Central memory CD8-positive, alpha-beta T cell (primary cell): ENCODE results near the gene KREMEN2.
A peak's percentile ranks its signal among the peaks of the same experiment; 100 is the strongest.
"Not testable (repeated sequence)": the region's sequence is repeated elsewhere in the genome, so short reads cannot be mapped to it uniquely, and the experiment has no call there.

Experiments
- ATAC-seq: fragments of 150-1000 bp; cut with Tn5 transposase; replicated peaks from 2 replicates; pipeline ENCODE4 v1.10.0; 2022; ENCODE audit warnings: mild to moderate bottlenecking, moderate FRiP score, moderate number of reproducible peaks; ENCODE audit not compliant: poor library complexity, severe bottlenecking; ENCODE audit errors: extremely low read depth
- DNase-seq, 2 donors: peaks; one replicate each; pipeline ENCODE4 v3.0.0; 2021; ENCODE audit warnings: low spot score in 2 of 2
- H3K27ac Mint-ChIP-seq: one replicate; pipeline ENCODE4 v1.8.0; 2022; ENCODE audit warnings: low read depth, mild to moderate bottlenecking, moderate library complexity, mixed read lengths
- H3K27me3 Mint-ChIP-seq: one replicate; pipeline ENCODE4 v1.8.0; 2022; ENCODE audit warnings: mixed read lengths
- H3K36me3 Mint-ChIP-seq: one replicate; pipeline ENCODE4 v1.8.0; 2022; ENCODE audit warnings: mild to moderate bottlenecking, moderate library complexity, mixed read lengths; ENCODE audit not compliant: insufficient read depth
- H3K4me1 Mint-ChIP-seq: one replicate; pipeline ENCODE4 v1.8.0; 2022; ENCODE audit warnings: mixed read lengths
- H3K4me3 Mint-ChIP-seq: one replicate; pipeline ENCODE4 v1.8.0; 2022; ENCODE audit warnings: mild to moderate bottlenecking, moderate library complexity, mixed read lengths
- H3K9me3 Mint-ChIP-seq: one replicate; pipeline ENCODE4 v1.8.0; 2022; ENCODE audit warnings: mixed read lengths

KREMEN2 gene

GRCh38 chr16:2963723-2964474 lies at the start of gene KREMEN2:
Gene KREMEN2 (plus strand): TSS chr16:2964275. CDS start chr16:2964521, 246 bp downstream.
- H3K27me3 Mint-ChIP-seq: peaks cover 51% of the 10 kb centered on the region
- H3K4me1 Mint-ChIP-seq: peaks cover 27% of the 10 kb centered on the region
- H3K4me3 Mint-ChIP-seq: peak within 1 kb of the TSS; percentile 77
- H3K36me3 Mint-ChIP-seq: peaks cover 6% of the 10 kb centered on the region
- ATAC-seq (no peak), DNase-seq (no peak)
- H3K27ac Mint-ChIP-seq: no peak within 1 kb of the TSS
- no peaks in the 10 kb centered on the region for H3K9me3 Mint-ChIP-seq

DNA sequence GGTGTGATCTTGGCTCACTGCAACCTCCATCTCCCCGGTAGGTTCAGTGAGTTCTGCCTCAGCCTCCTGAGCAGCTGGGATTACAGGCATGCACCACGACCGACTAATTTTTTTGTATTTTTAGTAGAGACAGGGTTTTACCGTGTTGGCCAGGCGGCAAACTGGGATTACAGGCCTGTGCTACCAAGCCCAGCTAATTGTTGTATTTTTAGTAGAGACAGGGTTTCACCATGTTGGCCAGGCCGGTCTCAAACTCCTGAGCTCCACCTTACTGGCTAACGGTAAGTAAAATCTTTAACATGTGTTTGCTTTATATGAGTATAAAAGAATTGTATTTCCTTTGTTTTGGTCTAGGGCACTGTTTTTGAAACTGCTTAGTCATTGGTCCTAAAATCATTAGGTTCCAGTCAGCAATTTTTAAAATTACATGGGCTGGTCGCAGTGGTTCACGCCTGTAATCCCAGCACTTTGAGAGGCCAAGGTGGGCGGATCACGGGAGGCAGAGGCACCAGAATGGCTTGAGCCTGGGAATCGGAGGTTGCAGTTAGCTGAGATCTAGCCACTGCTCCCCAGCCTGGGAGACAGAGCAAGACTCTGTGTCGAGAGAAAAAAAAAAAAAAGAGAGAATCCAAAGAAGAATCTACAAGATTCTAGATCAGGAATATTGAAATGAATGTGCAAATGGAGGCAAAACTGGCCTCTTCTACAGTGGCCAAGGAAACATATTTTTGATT lies 48.7 kb upstream of the KREMEN2 start:
- Mint-ChIP-seq H3K27ac (no peak overlapping the region), H3K4me3 (no peak overlapping the region), H3K4me1 (peaks cover 26% of the 10 kb centered on the region), H3K9me3 (no peaks in the 10 kb centered on the region), H3K27me3 (no peaks in the 10 kb centered on the region), H3K36me3 (peaks cover 35% of the 10 kb centered on the region)
- no peak for ATAC-seq
- DNase-seq: no peak

DNA sequence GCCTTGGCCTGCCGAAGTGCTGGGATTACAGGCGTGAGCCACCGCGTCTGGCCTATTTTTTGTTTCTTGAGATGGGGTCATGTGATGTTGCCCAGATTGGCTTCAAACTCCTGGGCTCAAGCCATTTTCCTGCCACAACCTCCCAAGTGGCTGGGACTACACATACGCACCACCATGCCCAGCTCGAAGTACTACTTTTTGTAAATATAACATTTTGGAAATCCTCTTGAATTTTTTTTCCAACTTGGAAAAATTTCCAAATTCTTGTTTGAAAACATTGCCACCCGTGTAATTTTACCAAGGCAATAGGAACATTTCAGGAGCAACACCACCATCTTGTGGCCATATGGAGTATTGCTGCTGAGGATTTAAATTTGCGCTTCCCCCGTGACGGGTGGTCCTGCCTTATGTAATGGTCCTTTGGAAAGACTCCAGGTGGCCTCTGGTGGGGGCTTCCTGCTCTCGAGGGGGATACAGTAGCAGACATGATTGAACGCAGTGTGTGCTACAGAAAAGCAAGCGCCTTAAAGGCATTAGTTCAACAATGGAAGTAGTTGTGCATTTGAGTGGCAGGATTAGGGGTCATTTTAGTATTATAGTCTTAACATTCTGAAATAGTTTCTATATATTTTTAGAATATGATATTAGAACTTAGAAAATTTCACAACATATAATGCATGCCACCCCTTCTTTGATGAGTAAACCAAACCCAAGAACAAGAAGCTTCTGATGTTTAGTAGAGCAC lies 44.4 kb upstream of the KREMEN2 start:
- ATAC-seq (no peak), DNase-seq (peak; percentile 49 to 50)
- no peaks in the 10 kb centered on the region for H3K9me3 Mint-ChIP-seq
- H3K36me3 Mint-ChIP-seq: peaks cover 28% of the 10 kb centered on the region
- H3K27ac Mint-ChIP-seq: peak overlapping the region; percentile 49
- H3K27me3 Mint-ChIP-seq: no peaks in the 10 kb centered on the region
- no peak overlapping the region for H3K4me3 Mint-ChIP-seq
- H3K4me1 Mint-ChIP-seq: peaks cover 12% of the 10 kb centered on the region

- Mint-ChIP-seq H3K4me1 (peaks cover 21% of the 10 kb centered on the region), H3K9me3 (no peaks in the 10 kb centered on the region), H3K27ac (no peak overlapping the region), H3K4me3 (no peak overlapping the region), H3K36me3 (peaks cover 16% of the 10 kb centered on the region), H3K27me3 (no peaks in the 10 kb centered on the region)
- DNase-seq (no peak), ATAC-seq (no peak)
Measured at GRCh38 chr16:2923481-2923880, 40.6 kb upstream of the KREMEN2 start.

GRCh38 chr16:2924901-2925755 lies 38.9 kb upstream of the KREMEN2 start:
- H3K27me3 Mint-ChIP-seq: no peaks in the 10 kb centered on the region
- no peaks in the 10 kb centered on the region for H3K9me3 Mint-ChIP-seq
- ATAC-seq (no peak), DNase-seq (no peak)
- H3K27ac Mint-ChIP-seq: no peak overlapping the region
- peaks cover 6% of the 10 kb centered on the region for H3K36me3 Mint-ChIP-seq
- peaks cover 15% of the 10 kb centered on the region for H3K4me1 Mint-ChIP-seq
- H3K4me3 Mint-ChIP-seq: no peak overlapping the region

DNA sequence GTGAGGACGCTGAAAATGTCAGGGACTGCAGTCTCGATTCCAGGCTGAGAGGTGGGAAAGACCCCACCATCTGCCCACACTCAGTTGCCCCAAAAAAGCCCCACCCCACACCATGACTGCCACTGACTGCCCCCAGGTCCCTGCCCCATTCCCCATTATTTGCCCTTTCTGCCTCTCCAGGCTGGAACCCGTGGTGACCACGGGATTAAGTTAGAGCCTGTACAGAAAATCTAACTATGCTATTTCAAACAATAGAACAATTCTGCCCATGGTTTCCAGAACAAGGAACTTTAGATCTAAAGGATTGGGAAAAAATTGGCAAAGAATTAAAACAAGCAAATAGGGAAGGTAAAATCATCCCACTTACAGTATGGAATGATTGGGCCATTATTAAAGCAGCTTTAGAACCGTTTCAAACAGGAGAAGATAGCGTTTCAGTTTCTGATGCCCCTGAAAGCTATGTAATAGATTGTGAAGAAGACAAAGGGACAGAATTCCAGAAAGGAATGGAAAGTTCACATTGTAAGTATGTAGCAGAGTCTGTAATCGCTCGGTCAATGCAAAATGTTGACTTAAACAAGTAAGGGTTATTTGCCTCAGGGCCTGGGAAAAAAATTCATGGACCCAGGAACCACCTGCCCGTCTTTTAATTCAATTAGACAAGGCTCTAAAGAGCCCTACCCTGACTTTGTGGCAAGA lies 38.0 kb upstream of the KREMEN2 start:
- H3K4me1 Mint-ChIP-seq: peaks cover 15% of the 10 kb centered on the region
- H3K27me3 Mint-ChIP-seq: no peaks in the 10 kb centered on the region
- no peak for DNase-seq
- no peak overlapping the region for H3K27ac Mint-ChIP-seq
- H3K4me3 Mint-ChIP-seq: no peak overlapping the region
- no peaks in the 10 kb centered on the region for H3K9me3 Mint-ChIP-seq
- ATAC-seq: no peak
- H3K36me3 Mint-ChIP-seq: peaks cover 8% of the 10 kb centered on the region

DNA sequence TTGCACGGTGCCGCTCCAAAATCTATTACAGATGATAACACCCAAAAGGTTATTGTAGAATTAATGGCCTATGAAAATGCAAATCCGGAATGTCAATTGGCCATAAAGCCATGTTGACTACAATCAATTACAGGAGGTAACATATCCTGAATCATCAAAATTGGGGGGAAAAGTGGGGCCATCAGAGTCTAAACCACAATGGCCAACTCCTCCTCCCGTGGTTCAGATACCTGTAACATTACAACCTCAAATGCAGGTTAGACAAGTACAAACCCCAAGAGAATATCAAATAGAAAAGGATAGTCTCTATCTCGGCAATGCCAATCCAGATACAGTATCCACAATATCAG lies 37.5 kb upstream of the KREMEN2 start:
- ATAC-seq: no peak
- H3K27ac Mint-ChIP-seq: peak overlapping the region; percentile 0
- H3K4me3 Mint-ChIP-seq: no peak overlapping the region
- peaks cover 15% of the 10 kb centered on the region for H3K4me1 Mint-ChIP-seq
- no peak for DNase-seq
- H3K36me3 Mint-ChIP-seq: peaks cover 8% of the 10 kb centered on the region
- H3K27me3 Mint-ChIP-seq: no peaks in the 10 kb centered on the region
- no peaks in the 10 kb centered on the region for H3K9me3 Mint-ChIP-seq

DNA sequence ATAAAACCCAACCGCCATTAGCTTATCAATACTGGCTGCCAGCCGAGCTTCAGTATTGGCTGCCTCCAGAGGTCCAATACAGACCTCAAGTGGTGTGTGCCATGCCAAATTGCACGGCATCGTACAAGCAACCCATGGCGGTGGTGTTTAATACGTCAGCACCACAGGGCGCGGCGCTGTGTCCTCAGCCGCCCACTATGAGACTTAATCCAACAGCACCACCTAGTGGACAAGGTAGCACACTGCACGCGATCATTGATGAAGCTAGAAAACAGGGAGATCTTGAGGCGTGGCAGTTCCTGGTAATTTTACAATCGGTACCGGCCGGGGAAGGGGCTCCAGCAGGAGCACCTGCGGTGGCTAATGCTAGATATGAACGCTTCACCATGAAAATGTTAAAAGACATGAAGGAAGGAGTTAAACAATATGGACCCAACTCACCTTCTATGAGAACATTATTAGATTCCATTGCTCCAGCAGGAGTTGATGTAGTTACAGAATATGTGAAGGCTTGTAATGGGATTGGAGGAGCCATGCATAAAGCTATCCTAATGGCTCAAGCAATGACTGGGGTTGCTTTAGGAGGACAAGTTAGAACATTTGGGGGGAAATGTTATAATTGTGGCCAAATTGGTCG lies 36.9 kb upstream of the KREMEN2 start:
- Mint-ChIP-seq H3K36me3 (peaks cover 9% of the 10 kb centered on the region), H3K4me3 (no peak overlapping the region), H3K27ac (peak overlapping the region; percentile 0), H3K4me1 (peaks cover 15% of the 10 kb centered on the region), H3K27me3 (no peaks in the 10 kb centered on the region), H3K9me3 (no peaks in the 10 kb centered on the region)
- DNase-seq (peak; percentile 80 to 84), ATAC-seq (peak; percentile 100)

GRCh38 chr16:2928151-2928550 lies 35.9 kb upstream of the KREMEN2 start:
- DNase-seq: not testable (repeated sequence)

GRCh38 chr16:2928796-2929195 lies 35.3 kb upstream of the KREMEN2 start:
- H3K9me3 Mint-ChIP-seq: no peaks in the 10 kb centered on the region
- DNase-seq: no peak
- no peak overlapping the region for H3K27ac Mint-ChIP-seq
- no peak for ATAC-seq
- no peaks in the 10 kb centered on the region for H3K27me3 Mint-ChIP-seq
- H3K4me1 Mint-ChIP-seq: peaks cover 9% of the 10 kb centered on the region
- H3K36me3 Mint-ChIP-seq: peaks cover 13% of the 10 kb centered on the region
- H3K4me3 Mint-ChIP-seq: no peak overlapping the region

More at GRCh38 chr16:2928151-2928550, 35.9 kb upstream of the KREMEN2 start:
- ATAC-seq, H3K9me3 Mint-ChIP-seq, H3K4me1 Mint-ChIP-seq, H3K27ac Mint-ChIP-seq, H3K27me3 Mint-ChIP-seq, H3K4me3 Mint-ChIP-seq: not testable (repeated sequence)
- peaks cover 13% of the 10 kb centered on the region for H3K36me3 Mint-ChIP-seq

- peaks cover 19% of the 10 kb centered on the region for H3K36me3 Mint-ChIP-seq
- no peak overlapping the region for H3K4me3 Mint-ChIP-seq
- H3K4me1 Mint-ChIP-seq: peaks cover 9% of the 10 kb centered on the region
- H3K9me3 Mint-ChIP-seq: no peaks in the 10 kb centered on the region
- no peak for ATAC-seq
- no peaks in the 10 kb centered on the region for H3K27me3 Mint-ChIP-seq
- no peak overlapping the region for H3K27ac Mint-ChIP-seq
- no peak for DNase-seq
Measured at GRCh38 chr16:2929693-2930092, 34.4 kb upstream of the KREMEN2 start.
